ENCODE measurements around the gene PLEK2.

DNA sequence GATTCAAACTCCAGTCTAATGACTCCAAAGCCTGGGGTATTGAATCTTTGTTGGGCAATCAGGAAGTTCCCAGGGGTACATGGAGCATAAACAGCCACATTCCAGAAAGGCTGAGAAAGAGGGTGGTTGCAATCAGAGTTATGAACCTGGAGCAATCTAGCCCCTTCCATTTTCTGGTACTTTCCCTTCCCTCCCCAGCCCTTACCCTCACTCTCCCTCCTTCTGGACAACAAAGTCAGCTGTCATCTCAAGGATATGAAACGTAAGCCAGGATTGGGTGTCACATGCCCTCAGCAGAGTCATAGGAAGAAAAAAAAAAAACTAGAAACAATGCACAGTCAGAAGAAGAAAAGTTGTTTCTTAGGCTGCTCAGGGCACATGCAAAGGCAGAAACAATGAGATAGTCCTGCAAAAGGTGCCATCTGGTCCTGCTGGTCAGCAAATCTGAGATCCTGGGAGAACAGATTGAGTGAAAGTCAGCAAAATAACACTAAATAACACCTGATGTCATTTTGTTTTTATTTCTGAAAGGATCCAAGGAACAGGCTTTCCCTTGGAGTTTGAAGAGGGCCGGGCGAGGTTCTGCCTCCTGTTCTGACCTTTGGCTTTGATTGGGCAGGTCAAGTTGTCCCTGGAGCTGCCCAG lies 49.5 kb upstream of the PLEK2 start:
- TF ChIP-seq, protein P1, sequence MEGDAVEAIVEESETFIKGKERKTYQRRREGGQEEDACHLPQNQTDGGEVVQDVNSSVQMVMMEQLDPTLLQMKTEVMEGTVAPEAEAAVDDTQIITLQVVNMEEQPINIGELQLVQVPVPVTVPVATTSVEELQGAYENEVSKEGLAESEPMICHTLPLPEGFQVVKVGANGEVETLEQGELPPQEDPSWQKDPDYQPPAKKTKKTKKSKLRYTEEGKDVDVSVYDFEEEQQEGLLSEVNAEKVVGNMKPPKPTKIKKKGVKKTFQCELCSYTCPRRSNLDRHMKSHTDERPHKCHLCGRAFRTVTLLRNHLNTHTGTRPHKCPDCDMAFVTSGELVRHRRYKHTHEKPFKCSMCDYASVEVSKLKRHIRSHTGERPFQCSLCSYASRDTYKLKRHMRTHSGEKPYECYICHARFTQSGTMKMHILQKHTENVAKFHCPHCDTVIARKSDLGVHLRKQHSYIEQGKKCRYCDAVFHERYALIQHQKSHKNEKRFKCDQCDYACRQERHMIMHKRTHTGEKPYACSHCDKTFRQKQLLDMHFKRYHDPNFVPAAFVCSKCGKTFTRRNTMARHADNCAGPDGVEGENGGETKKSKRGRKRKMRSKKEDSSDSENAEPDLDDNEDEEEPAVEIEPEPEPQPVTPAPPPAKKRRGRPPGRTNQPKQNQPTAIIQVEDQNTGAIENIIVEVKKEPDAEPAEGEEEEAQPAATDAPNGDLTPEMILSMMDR (IDR thresholded peaks at IDR 0.05), result no peak
- TF ChIP-seq POLR2A (IDR thresholded peaks at IDR 0.05), result no peak
- TF ChIP-seq POLR2AphosphoS5 (IDR thresholded peaks at IDR 0.05), result no peak

Measured in suprapubic skin (tissue), 4 donors.